Vagina (tissue), 2 donors: Measurements from ENCODE around the gene ACVRL1. TPM values are rescaled to one million over a fixed set of nuclear protein-coding genes. Genes with fewer than 3 reads are reported as not detected.
A peak's percentile ranks its signal among the peaks of the same experiment; 100 is the strongest.

Source experiments
- DNase-seq, 2 donors: peaks; one replicate each; pipeline ENCODE4 v3.0.0-alpha.2; 2017; ENCODE audit errors: extremely low spot score in 2 of 2
- H3K27ac ChIP-seq: fragments of 200-600 bp; sonication (generic); one replicate; pipeline ENCODE4 v1.5.1; 2019
- H3K27me3 ChIP-seq: fragments of 200-600 bp; sonication (generic); one replicate; pipeline ENCODE4 v1.5.1; 2019
- H3K36me3 ChIP-seq, 2 donors: fragments of 200-600 bp; sonication (generic); one replicate each; pipeline ENCODE4 v1.5.1; 2017 to 2019
- H3K4me1 ChIP-seq: fragments of 200-600 bp; sonication (generic); one replicate; pipeline ENCODE4 v1.5.1; 2019
- H3K4me3 ChIP-seq, 2 donors: fragments of 200-600 bp; sonication (generic); 1 replicate in 1 of 2; 2 replicates in 1 of 2; pipeline ENCODE4 v1.5.1; 2016 to 2019
- H3K9me3 ChIP-seq: fragments of 200-600 bp; sonication (generic); one replicate; pipeline ENCODE4 v1.5.1; 2019
- POLR2A ChIP-seq, 2 donors: fragments of 450-650 bp; IDR thresholded peaks; one replicate each; pipeline ENCODE4 v1.6.1; 2017; ENCODE audit warnings: antibody characterized with exemption in 2 of 2, mild to moderate bottlenecking in 2 of 2, moderate library complexity in 2 of 2
- POLR2AphosphoS5 ChIP-seq, 2 donors: sonication (generic); formaldehyde crosslinking; IDR thresholded peaks; one replicate each; pipeline ENCODE4 v1.9.0; 2017; ENCODE audit warnings: antibody characterized with exemption in 2 of 2, mild to moderate bottlenecking in 2 of 2, low read depth in 1 of 2; ENCODE audit not compliant: insufficient read depth in 1 of 2
- intact Hi-C: fragments of 100-400 bp; cut with DNase I; formaldehyde crosslinking; loops from one replicate; pipeline ENCODE4 v1.15.1; 2023
- total RNA-seq: library from RNA; depleted of rRNA; stranded (reverse); fragments of >200 nt; gene quantifications from one replicate; pipeline ENCODE4 v1.2.3, GENCODE V29; 2016
- TF ChIP-seq, protein P1 (sequence below), 3 experiments: fragments of 450-650 bp in 2 of 3; fragments of 200-600 bp in 1 of 3; sonication (generic) in 1 of 3; IDR thresholded peaks; one replicate each; pipeline ENCODE4 v1.5.1; 2017 to 2019; ENCODE audit warnings: antibody characterized with exemption in 3 of 3, mild to moderate bottlenecking in 2 of 3, moderate library complexity in 2 of 3

Gene ACVRL1
- total RNA-seq, 1 donor from 2014 or later = 115 TPM

DNA sequence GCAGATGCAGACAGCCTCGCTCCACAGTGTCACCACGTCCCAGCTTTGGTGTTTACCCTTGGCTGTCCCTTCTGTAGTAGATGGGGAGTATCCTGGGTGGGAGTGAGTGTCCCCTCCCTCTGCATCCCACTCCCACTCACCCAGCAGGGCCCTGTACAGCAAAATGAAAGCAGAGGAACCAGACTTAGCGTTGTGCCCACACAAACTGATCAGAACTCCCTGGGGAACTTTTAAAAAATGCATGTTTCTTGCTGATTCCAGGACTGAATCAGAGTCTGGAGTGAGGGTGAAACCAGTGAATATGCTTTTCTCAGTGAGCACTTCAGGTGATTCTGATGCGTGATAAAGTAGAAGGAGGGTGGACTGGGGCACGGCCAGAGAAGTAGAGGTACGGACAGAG lies 2.9 kb downstream of the ACVRL1 start:
- Histone ChIP-seq H3K9me3 (no peaks in the 10 kb centered on the region), H3K36me3 (peaks cover 0 to 8% of the 10 kb centered on the region in 2 donors), H3K27ac (peak overlapping the region; percentile 95), H3K4me3 (peak overlapping the region in 1 of 2 donors; percentile 25), H3K4me1 (peaks cover 82% of the 10 kb centered on the region), H3K27me3 (no peaks in the 10 kb centered on the region)
- TF ChIP-seq POLR2AphosphoS5 (IDR thresholded peaks at IDR 0.05; ENCODE audit: insufficient read depth in 1 of 2, low read depth in 1 of 2) = no peak
- TF ChIP-seq, protein P1, sequence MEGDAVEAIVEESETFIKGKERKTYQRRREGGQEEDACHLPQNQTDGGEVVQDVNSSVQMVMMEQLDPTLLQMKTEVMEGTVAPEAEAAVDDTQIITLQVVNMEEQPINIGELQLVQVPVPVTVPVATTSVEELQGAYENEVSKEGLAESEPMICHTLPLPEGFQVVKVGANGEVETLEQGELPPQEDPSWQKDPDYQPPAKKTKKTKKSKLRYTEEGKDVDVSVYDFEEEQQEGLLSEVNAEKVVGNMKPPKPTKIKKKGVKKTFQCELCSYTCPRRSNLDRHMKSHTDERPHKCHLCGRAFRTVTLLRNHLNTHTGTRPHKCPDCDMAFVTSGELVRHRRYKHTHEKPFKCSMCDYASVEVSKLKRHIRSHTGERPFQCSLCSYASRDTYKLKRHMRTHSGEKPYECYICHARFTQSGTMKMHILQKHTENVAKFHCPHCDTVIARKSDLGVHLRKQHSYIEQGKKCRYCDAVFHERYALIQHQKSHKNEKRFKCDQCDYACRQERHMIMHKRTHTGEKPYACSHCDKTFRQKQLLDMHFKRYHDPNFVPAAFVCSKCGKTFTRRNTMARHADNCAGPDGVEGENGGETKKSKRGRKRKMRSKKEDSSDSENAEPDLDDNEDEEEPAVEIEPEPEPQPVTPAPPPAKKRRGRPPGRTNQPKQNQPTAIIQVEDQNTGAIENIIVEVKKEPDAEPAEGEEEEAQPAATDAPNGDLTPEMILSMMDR (IDR thresholded peaks at IDR 0.05) = no peak
- TF ChIP-seq POLR2A (IDR thresholded peaks at IDR 0.05) = no peak
- DNase-seq = no peak
- intact Hi-C loops = no loop called here

- Histone ChIP-seq H3K9me3 (no peaks in the 10 kb centered on the region), H3K4me1 (peaks cover 77% of the 10 kb centered on the region), H3K4me3 (peak overlapping the region in 1 of 2 donors; percentile 25), H3K27ac (peak overlapping the region; percentile 95), H3K27me3 (no peaks in the 10 kb centered on the region), H3K36me3 (peaks cover 0 to 11% of the 10 kb centered on the region in 2 donors)
- no peak for DNase-seq
- TF ChIP-seq POLR2A (IDR thresholded peaks at IDR 0.05) (no peak), POLR2AphosphoS5 (IDR thresholded peaks at IDR 0.05; ENCODE audit: insufficient read depth in 1 of 2, low read depth in 1 of 2) (no peak)
- TF ChIP-seq, protein P1 (IDR thresholded peaks at IDR 0.05) = no peak
- intact Hi-C loops = no loop called here
Observed at GRCh38 chr12:51910691-51911090, 3.4 kb downstream of the ACVRL1 start.

- no peaks in the 10 kb centered on the region for H3K27me3 ChIP-seq
- H3K9me3 ChIP-seq = no peaks in the 10 kb centered on the region
- DNase-seq = no peak
- H3K27ac ChIP-seq = peak overlapping the region; percentile 95
- TF ChIP-seq POLR2A (IDR thresholded peaks at IDR 0.05) (no peak), POLR2AphosphoS5 (IDR thresholded peaks at IDR 0.05; ENCODE audit: insufficient read depth in 1 of 2, low read depth in 1 of 2) (no peak)
- TF ChIP-seq, protein P1 (IDR thresholded peaks at IDR 0.05) = no peak
- intact Hi-C loops = no loop called here
- H3K36me3 ChIP-seq = peaks cover 0 to 17% of the 10 kb centered on the region in 2 donors
- peaks cover 70% of the 10 kb centered on the region for H3K4me1 ChIP-seq
- H3K4me3 ChIP-seq = no peak overlapping the region
Observed at GRCh38 chr12:51911307-51911706, 4.0 kb downstream of the ACVRL1 start.

GRCh38 chr12:51911788-51912711 lies 4.7 kb downstream of the ACVRL1 start:
- intact Hi-C loops = no loop called here
- H3K4me1 ChIP-seq = peaks cover 63% of the 10 kb centered on the region
- peaks cover 0 to 17% of the 10 kb centered on the region in 2 donors for H3K36me3 ChIP-seq
- H3K27me3 ChIP-seq = no peaks in the 10 kb centered on the region
- no peak overlapping the region for H3K4me3 ChIP-seq
- TF ChIP-seq POLR2A (IDR thresholded peaks at IDR 0.05) = no peak
- peak in 1 of 2 donors; percentile 47 for TF ChIP-seq POLR2AphosphoS5 (IDR thresholded peaks at IDR 0.05; ENCODE audit: insufficient read depth in 1 of 2, low read depth in 1 of 2)
- peak overlapping the region; percentile 20 for H3K27ac ChIP-seq
- H3K9me3 ChIP-seq = no peaks in the 10 kb centered on the region
- DNase-seq = no peak

DNA sequence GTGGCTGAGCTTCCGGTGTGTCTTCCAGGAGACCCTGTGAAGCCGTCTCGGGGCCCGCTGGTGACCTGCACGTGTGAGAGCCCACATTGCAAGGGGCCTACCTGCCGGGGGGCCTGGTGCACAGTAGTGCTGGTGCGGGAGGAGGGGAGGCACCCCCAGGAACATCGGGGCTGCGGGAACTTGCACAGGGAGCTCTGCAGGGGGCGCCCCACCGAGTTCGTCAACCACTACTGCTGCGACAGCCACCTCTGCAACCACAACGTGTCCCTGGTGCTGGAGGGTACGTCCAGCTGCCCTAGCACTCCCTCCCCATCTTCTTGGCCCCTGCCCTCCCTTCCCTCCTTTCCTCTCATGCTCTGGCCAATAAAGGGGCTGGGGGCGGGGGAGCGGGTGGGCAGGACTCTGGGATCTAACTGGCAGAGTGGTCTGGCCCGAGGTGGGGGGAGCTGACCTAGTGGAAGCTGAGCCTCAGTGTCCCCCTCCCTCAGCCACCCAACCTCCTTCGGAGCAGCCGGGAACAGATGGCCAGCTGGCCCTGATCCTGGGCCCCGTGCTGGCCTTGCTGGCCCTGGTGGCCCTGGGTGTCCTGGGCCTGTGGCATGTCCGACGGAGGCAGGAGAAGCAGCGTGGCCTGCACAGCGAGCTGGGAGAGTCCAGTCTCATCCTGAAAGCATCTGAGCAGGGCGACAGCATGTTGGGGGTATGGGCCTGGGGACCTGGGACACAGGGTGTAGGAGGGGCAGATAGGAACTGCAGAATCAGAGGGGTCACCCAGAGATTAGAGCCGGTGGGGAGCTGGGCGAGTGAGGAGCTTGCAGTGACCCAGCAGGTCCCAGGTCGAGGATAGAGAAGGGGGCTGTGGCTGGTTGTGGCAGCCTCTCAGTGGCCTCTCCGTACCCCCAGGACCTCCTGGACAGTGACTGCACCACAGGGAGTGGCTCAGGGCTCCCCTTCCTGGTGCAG lies 6.0 kb downstream of the ACVRL1 start:
- Histone ChIP-seq H3K27me3 (no peaks in the 10 kb centered on the region), H3K4me1 (peaks cover 62% of the 10 kb centered on the region), H3K27ac (peak overlapping the region; percentile 20), H3K9me3 (no peaks in the 10 kb centered on the region), H3K36me3 (peaks cover 0 to 17% of the 10 kb centered on the region in 2 donors), H3K4me3 (no peak overlapping the region)
- TF ChIP-seq POLR2AphosphoS5 (IDR thresholded peaks at IDR 0.05; ENCODE audit: insufficient read depth in 1 of 2, low read depth in 1 of 2) (no peak), POLR2A (IDR thresholded peaks at IDR 0.05) (no peak)
- TF ChIP-seq, protein P1 (IDR thresholded peaks at IDR 0.05) = no peak
- intact Hi-C loops = no loop called here
- peak in 1 of 2 donors; percentile 86 for DNase-seq
